Neural cell (in vitro differentiated cells): Measurements from ENCODE around the gene NFIX. TPM values are rescaled to one million over a fixed set of nuclear protein-coding genes. Genes with fewer than 3 reads are reported as not detected.

Experiments used
- H2AFZ ChIP-seq: fragments of 200-600, 300-800 bp; sonication (generic), shearing (Covaris generic); 2 replicates; pipeline ENCODE4 v1.6.0; 2014; ENCODE audit warnings: low read depth, mild to moderate bottlenecking, antibody characterized with exemption, low read length, moderate library complexity
- H3F3A ChIP-seq: fragments of 200-600 bp; shearing (Covaris generic); 2 replicates; pipeline ENCODE4 v1.6.1; 2016; ENCODE audit warnings: mild to moderate bottlenecking, moderate library complexity, mixed read lengths, antibody characterized with exemption, low read length; ENCODE audit not compliant: insufficient read depth, poor library complexity, severe bottlenecking
- H3K27ac ChIP-seq: fragments of 200-600, 300-800 bp; sonication (generic), shearing (Covaris generic); 2 replicates; pipeline ENCODE4 v1.5.1; 2014; ENCODE audit warnings: mild to moderate bottlenecking, low read length, moderate library complexity
- H3K27me3 ChIP-seq: fragments of 300-800, 200-600 bp; sonication (generic), shearing (Covaris generic); 2 replicates; pipeline ENCODE4 v1.6.0; 2014; ENCODE audit warnings: mild to moderate bottlenecking, low read depth, low read length, moderate library complexity; ENCODE audit not compliant: insufficient read depth
- H3K36me3 ChIP-seq: fragments of 300-800, 200-600 bp; sonication (generic), shearing (Covaris generic); 2 replicates; pipeline ENCODE4 v1.5.1; 2014; ENCODE audit warnings: mild to moderate bottlenecking, antibody characterized with exemption, low read length, moderate library complexity; ENCODE audit not compliant: insufficient read depth
- H3K4me2 ChIP-seq: fragments of 300-800, 200-600 bp; sonication (generic), shearing (Covaris generic); 2 replicates; pipeline ENCODE4 v1.6.0; 2014; ENCODE audit warnings: mild to moderate bottlenecking, low read length
- H3K4me3 ChIP-seq: fragments of 300-800, 200-600 bp; sonication (generic), shearing (Covaris generic); 2 replicates; pipeline ENCODE4 v1.5.1; 2014; ENCODE audit warnings: mild to moderate bottlenecking, low read length, moderate library complexity
- H3K79me2 ChIP-seq: fragments of 200-600 bp; shearing (Covaris generic); replicated peaks from 2 replicates; pipeline ENCODE4 v1.6.0; 2014; ENCODE audit warnings: mild to moderate bottlenecking, low read length, moderate library complexity; ENCODE audit not compliant: insufficient read depth
- H3K9ac ChIP-seq: fragments of 300-800, 200-600 bp; sonication (generic), shearing (Covaris generic); 2 replicates; pipeline ENCODE4 v1.6.1; 2016; ENCODE audit warnings: mild to moderate bottlenecking, low read length, mixed read lengths
- H3K9me2 ChIP-seq: fragments of 200-600 bp; shearing (Covaris generic); 2 replicates; pipeline ENCODE4 v1.6.1; 2016; ENCODE audit warnings: mild to moderate bottlenecking, low read length, mixed read lengths; ENCODE audit not compliant: insufficient read depth
- H3K9me3 ChIP-seq: fragments of 200-600, 300-800 bp; sonication (generic), shearing (Covaris generic); 2 replicates; pipeline ENCODE4 v1.6.1; 2016; ENCODE audit warnings: mild to moderate bottlenecking, mixed run types, low read length, moderate library complexity, mixed read lengths
- H4K20me1 ChIP-seq: fragments of 200-600 bp; shearing (Covaris generic); 2 replicates; pipeline ENCODE4 v1.6.1; 2016; ENCODE audit warnings: mild to moderate bottlenecking, mixed run types; ENCODE audit not compliant: insufficient read depth
- EP300 ChIP-seq: fragments of 450-650 bp; conservative IDR thresholded peaks from 2 replicates; pipeline ENCODE4 v1.6.1; 2014; ENCODE audit warnings: antibody characterized with exemption, mild to moderate bottlenecking, moderate library complexity; ENCODE audit not compliant: poor library complexity, severe bottlenecking
- EZH2 ChIP-seq: fragments of 200-600, 300-800 bp; shearing (Covaris generic), sonication (generic); IDR thresholded peaks from 2 replicates; pipeline ENCODE4 v1.6.1; 2014; ENCODE audit warnings: antibody characterized with exemption, low read length, borderline replicate concordance, mild to moderate bottlenecking; ENCODE audit not compliant: insufficient read depth, poor library complexity, severe bottlenecking
- MXI1 ChIP-seq: fragments of 450-650 bp; conservative IDR thresholded peaks from 2 replicates; pipeline ENCODE4 v1.6.1; 2014; ENCODE audit warnings: antibody characterized with exemption, mild to moderate bottlenecking; ENCODE audit not compliant: poor library complexity, severe bottlenecking
- POLR2AphosphoS5 ChIP-seq: IDR thresholded peaks from 2 replicates; pipeline ENCODE4 v1.6.1; 2012
- RAD21 ChIP-seq: fragments of 450-650 bp; conservative IDR thresholded peaks from 2 replicates; pipeline ENCODE4 v1.6.1; 2014; ENCODE audit warnings: antibody characterized with exemption, mild to moderate bottlenecking, moderate library complexity
- SMC3 ChIP-seq: fragments of 450-650 bp; conservative IDR thresholded peaks from 2 replicates; pipeline ENCODE4 v1.6.1; 2014; ENCODE audit warnings: antibody characterized with exemption, mild to moderate bottlenecking, moderate library complexity; ENCODE audit not compliant: poor library complexity
- TAF1 ChIP-seq: IDR thresholded peaks from 2 replicates; pipeline ENCODE4 v1.6.1; 2012; ENCODE audit warnings: low read depth
- polyA plus RNA-seq: library from polyadenylated mRNA; depleted of rRNA; stranded (reverse); fragments of >200 nt; gene quantifications from 2 replicates; pipeline ENCODE4 v1.2.3, GENCODE V29; 2014
- TF ChIP-seq, protein P1 (sequence below): IDR thresholded peaks from 2 replicates; pipeline ENCODE4 v1.6.1; 2012; ENCODE audit warnings: borderline replicate concordance
- TF ChIP-seq, protein P2 (sequence below): fragments of 450-650 bp; IDR thresholded peaks from 2 replicates; pipeline ENCODE4 v1.5.1; 2014; ENCODE audit warnings: antibody characterized with exemption, mild to moderate bottlenecking, moderate library complexity; ENCODE audit not compliant: poor library complexity, severe bottlenecking

NFIX gene
- polyA plus RNA-seq, 1 donor from 2014 or later = not detected

DNA sequence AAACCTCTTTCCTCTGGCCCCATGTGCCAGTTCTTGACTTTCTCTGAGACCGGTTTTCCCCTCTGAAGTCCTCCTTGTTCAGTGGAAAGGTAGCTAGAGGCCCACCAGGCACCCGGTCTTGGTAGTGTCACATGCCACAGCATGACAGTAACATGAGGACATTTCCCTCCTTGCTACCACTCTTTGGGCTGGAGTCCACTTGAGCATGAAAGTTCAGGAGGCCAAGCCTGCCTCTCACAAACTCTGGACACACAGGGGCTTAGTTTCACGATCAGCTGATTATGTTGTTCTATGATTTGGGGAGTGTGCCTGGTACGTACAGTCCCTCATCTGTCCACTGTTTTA, 45.6 kb downstream of the NFIX start:
- H2AFZ ChIP-seq = no peak overlapping the region
- H3K9me2 ChIP-seq = no peaks in the 10 kb centered on the region
- H3K36me3 ChIP-seq = no peaks in the 10 kb centered on the region
- TF ChIP-seq EP300 (no peak), RAD21 (no peak), EZH2 (no peak), TAF1 (no peak), MXI1 (no peak), SMC3 (no peak)
- H3K9ac ChIP-seq = no peak overlapping the region
- no peaks in the 10 kb centered on the region for H3F3A ChIP-seq
- H3K27me3 ChIP-seq = peaks cover 73% of the 10 kb centered on the region
- H3K9me3 ChIP-seq = no peaks in the 10 kb centered on the region
- no peak overlapping the region for H3K27ac ChIP-seq
- H3K4me2 ChIP-seq = no peak overlapping the region
- no peaks in the 10 kb centered on the region for H4K20me1 ChIP-seq
- H3K4me3 ChIP-seq = no peak overlapping the region
- H3K79me2 ChIP-seq = no peaks in the 10 kb centered on the region

DNA sequence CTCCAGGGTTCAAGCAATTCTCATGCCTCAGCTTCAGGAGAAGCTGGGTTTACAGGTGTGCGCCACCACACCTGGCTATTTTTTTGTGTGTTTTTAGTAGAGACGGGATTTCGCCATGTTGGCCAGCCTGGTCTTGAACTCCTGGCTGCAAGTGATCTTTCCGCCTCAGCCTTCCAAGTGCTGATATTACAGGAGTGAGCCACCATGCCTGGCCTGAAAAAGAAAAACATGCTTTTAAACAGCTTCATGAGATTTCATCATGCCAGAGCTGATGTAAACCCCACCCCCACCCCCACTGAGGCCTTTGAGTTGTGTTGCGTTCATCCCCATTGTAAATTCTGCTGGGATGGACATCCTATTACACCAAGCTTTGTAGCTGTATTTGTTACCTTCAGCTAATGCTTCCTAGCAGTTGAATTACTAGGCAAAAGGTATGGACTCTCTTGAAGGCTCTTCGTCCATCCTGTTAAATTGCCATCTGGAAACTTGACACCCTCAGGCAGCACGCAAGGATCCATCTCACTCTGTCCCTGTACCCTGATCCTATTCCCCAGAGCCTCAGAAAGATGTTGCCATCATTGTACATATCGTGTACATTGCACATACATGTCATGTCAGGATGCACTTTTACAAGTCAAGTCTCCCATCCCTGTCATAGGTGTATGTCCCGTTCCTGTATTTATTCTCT, 47.3 kb downstream of the NFIX start:
- no peak for TF ChIP-seq RAD21
- Histone ChIP-seq H3K27me3 (peaks cover 73% of the 10 kb centered on the region), H4K20me1 (no peaks in the 10 kb centered on the region), H3F3A (no peaks in the 10 kb centered on the region), H3K36me3 (no peaks in the 10 kb centered on the region), H3K9me3 (no peaks in the 10 kb centered on the region), H3K27ac (no peak overlapping the region), H3K9ac (no peak overlapping the region), H3K4me3 (no peak overlapping the region), H2AFZ (no peak overlapping the region), H3K4me2 (no peak overlapping the region), H3K9me2 (no peaks in the 10 kb centered on the region), H3K79me2 (no peaks in the 10 kb centered on the region)

DNA sequence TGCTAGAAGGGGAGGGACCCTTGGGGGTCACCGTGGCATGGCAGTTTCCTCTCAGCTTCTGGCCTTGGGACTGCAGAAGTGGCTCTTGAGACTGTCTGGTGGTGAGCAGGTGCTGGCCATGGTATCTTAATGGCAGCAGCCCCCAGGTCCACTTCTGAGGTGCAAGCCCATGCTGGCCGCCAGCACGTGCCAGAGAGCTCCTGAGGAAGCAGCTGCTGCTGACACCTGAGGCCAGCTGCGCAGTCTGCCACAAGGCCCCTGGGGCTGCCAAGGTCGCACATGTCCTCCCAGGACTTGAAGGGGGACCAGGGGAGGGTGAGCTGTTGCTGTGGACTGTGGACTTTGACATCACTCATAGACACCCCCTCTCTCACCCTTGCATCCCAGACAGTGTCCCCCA, 48.0 kb downstream of the NFIX start:
- Histone ChIP-seq H3K9me3 (no peaks in the 10 kb centered on the region), H4K20me1 (no peaks in the 10 kb centered on the region), H3K36me3 (no peaks in the 10 kb centered on the region), H3K27ac (no peak overlapping the region), H3F3A (no peaks in the 10 kb centered on the region), H2AFZ (no peak overlapping the region), H3K27me3 (peaks cover 73% of the 10 kb centered on the region), H3K4me3 (no peak overlapping the region), H3K79me2 (no peaks in the 10 kb centered on the region), H3K9ac (no peak overlapping the region), H3K9me2 (no peaks in the 10 kb centered on the region), H3K4me2 (no peak overlapping the region)
- no peak for TF ChIP-seq RAD21
- no peak for TF ChIP-seq TAF1
- no peak for TF ChIP-seq MXI1
- no peak for TF ChIP-seq SMC3
- TF ChIP-seq EZH2 = no peak
- TF ChIP-seq POLR2AphosphoS5 = no peak
- TF ChIP-seq, protein P1, sequence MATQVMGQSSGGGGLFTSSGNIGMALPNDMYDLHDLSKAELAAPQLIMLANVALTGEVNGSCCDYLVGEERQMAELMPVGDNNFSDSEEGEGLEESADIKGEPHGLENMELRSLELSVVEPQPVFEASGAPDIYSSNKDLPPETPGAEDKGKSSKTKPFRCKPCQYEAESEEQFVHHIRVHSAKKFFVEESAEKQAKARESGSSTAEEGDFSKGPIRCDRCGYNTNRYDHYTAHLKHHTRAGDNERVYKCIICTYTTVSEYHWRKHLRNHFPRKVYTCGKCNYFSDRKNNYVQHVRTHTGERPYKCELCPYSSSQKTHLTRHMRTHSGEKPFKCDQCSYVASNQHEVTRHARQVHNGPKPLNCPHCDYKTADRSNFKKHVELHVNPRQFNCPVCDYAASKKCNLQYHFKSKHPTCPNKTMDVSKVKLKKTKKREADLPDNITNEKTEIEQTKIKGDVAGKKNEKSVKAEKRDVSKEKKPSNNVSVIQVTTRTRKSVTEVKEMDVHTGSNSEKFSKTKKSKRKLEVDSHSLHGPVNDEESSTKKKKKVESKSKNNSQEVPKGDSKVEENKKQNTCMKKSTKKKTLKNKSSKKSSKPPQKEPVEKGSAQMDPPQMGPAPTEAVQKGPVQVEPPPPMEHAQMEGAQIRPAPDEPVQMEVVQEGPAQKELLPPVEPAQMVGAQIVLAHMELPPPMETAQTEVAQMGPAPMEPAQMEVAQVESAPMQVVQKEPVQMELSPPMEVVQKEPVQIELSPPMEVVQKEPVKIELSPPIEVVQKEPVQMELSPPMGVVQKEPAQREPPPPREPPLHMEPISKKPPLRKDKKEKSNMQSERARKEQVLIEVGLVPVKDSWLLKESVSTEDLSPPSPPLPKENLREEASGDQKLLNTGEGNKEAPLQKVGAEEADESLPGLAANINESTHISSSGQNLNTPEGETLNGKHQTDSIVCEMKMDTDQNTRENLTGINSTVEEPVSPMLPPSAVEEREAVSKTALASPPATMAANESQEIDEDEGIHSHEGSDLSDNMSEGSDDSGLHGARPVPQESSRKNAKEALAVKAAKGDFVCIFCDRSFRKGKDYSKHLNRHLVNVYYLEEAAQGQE = no peak
- TF ChIP-seq EP300 = no peak
- TF ChIP-seq, protein P2, sequence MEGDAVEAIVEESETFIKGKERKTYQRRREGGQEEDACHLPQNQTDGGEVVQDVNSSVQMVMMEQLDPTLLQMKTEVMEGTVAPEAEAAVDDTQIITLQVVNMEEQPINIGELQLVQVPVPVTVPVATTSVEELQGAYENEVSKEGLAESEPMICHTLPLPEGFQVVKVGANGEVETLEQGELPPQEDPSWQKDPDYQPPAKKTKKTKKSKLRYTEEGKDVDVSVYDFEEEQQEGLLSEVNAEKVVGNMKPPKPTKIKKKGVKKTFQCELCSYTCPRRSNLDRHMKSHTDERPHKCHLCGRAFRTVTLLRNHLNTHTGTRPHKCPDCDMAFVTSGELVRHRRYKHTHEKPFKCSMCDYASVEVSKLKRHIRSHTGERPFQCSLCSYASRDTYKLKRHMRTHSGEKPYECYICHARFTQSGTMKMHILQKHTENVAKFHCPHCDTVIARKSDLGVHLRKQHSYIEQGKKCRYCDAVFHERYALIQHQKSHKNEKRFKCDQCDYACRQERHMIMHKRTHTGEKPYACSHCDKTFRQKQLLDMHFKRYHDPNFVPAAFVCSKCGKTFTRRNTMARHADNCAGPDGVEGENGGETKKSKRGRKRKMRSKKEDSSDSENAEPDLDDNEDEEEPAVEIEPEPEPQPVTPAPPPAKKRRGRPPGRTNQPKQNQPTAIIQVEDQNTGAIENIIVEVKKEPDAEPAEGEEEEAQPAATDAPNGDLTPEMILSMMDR = no peak
